Colon (tissue), 2 donors: Measurements from ENCODE around the gene P2RX7.
"Not testable (repeated sequence)": the region's sequence is repeated elsewhere in the genome, so short reads cannot be mapped to it uniquely, and the experiment has no call there.

Experiments
- FAIRE-seq: peaks from 2 replicates; lab custom pipeline; 2012; peaks lifted over from hg19 to GRCh38; lab: Jason Lieb, UNC
- donor health status: control.
- donor health status: control.

The P2RX7 gene

DNA sequence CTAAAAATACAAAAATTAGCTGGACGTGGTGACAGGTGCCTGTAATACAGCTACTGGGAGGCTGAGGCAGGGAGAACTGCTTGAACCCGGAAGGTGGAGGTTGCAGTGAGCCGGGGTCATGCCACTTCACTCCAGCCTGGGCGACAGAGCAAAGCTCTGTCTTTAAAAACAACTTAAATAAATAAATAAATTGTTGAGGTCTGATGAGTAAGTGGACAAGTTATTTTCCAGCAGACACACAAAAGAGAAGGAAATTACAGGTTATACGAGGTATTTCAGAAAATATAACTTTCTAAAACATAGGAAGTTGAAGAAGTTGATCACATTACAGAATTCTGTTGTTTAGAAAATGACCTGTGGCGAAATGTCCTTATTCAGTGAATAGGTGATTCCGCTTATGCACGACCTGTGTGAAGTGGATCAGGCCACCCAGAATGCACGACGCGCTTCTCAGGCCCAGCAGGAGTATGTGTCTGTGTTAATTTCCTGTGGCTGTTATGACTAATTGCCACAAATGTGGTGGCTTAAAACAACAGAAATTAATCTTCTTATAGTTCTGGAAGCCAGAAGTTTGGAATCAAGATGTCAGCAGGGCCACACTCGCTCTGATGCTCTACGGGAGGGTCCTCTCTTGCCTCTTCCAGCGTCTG is 38.1 kb downstream of the P2RX7 start:
- no peak for FAIRE-seq

DNA sequence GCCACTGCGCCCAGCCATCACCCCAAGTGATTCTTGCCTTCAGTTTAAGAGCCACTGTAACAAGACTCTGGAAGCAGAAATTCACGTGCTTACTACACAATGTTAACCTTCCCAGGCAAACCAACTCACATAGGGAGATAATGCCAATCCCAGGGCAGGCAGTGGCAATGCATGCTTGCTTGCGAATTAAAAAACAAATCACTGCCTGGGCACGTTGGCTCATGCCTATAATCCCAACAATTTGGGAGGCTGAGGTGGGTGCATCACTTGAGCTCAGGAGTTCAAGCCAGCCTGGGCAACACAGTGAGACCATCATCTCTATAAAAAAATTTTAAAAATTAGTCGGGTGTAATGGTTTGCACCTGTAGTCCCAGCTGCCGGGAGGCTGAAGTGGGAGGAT is 39.5 kb downstream of the P2RX7 start:
- no peak for FAIRE-seq

DNA sequence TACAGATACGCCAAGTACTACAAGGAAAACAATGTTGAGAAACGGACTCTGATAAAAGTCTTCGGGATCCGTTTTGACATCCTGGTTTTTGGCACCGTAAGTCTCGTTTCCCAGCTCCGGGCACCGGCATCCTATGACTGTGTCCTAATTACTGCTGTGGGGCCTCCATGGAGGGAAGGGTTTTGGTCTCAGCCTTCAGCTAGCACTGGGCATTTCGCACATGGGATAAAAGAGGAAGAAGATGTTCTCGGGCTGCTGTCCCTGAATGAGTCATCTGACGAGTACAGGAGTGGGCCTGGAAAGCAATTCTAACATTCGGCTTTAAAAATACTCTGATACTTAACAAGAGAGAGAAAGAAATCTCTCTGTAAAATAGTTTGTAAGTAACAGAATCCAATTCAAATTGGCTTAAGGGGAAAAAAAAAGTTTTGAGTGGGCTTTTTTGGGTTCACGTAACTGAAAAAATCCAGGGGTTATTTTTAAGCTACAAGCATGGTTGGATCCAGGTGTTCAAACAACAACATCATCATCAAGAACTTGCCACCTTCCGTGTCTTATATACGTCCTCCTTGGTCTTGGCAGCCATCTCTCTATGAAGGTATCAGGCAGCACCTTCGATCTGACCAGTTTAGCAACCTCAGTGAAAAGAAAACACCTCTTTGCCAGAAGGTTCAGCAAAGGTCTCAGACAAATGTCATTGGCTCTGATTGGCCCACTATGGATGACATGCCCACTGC is 42.9 kb downstream of the P2RX7 start:
- FAIRE-seq, result no peak

DNA sequence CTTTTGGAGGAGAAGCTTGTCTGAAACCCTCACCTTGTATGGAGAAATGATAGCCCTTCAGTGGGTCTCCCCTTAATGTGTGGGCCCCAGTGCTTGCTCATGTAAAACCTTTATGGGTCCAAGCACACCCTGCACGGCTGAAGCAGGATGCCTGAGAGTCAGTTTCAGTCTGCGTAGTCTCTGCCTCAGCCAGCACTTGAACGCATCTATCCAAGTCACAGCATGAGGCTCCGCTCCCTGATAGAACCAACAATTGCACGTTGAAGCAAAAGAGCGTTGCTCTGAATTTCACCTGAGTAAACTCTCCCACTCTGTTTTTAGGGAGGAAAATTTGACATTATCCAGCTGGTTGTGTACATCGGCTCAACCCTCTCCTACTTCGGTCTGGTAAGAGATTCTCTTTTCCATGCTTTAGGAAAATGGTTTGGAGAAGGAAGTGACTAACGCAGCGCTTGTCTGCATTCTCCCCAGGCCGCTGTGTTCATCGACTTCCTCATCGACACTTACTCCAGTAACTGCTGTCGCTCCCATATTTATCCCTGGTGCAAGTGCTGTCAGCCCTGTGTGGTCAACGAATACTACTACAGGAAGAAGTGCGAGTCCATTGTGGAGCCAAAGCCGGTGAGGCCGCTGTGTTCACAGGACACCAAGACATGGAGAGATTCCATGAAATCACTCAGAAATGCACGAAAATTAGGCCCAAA is 44.3 kb downstream of the P2RX7 start:
- no peak for FAIRE-seq

DNA sequence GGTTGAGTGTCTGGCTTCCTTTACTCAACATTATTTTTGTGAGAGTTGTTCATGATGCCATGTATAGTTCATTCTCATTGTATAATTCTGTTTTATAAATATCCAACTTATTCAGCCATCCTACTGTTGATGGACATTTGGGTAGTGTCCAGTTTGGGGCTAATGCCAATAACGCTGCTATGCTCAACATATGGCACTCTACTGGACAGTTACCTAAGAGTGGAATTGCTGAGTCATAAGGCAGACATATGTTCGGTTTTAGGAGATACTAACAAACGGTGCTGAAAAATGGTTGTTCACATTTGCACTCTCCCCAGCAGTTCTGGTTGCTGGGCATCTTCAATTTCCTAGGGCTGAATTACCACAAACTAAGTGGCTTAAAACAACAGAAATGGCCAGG is 48.5 kb downstream of the P2RX7 start:
- FAIRE-seq, result no peak

DNA sequence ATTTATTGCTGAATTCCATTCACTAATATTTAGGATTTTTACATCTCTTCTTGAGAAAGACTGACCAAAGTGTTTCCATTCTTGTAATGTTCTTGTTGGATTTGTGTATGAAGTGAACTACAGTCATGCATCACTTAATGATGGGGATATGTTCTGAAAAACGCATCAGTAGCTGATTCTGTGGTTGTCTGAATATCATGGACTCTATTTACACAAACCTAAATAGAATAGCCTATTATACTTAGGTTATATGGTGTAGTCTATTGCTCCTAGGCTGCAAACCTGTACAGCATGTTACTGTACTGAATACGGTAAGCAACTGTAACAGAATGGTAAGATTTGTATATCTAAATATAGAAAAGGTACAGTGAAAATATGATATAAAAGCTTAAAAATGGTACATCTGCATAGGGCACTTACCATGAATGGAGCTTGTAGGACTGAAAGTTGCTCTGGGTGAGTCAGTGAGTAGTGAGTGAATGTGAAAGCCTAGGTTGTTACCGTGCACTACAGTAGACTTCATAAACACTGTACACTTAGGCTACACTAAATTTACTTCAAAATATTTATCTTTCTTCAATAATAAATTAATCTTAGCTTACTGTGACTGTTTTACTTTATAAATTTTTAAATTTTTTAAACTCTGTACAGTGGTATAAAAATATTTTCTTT is 49.7 kb downstream of the P2RX7 start:
- no peak for FAIRE-seq

DNA sequence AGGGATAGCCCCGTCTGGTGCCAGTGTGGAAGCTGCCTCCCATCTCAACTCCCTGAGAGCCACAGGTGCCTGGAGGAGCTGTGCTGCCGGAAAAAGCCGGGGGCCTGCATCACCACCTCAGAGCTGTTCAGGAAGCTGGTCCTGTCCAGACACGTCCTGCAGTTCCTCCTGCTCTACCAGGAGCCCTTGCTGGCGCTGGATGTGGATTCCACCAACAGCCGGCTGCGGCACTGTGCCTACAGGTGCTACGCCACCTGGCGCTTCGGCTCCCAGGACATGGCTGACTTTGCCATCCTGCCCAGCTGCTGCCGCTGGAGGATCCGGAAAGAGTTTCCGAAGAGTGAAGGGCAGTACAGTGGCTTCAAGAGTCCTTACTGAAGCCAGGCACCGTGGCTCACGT is 51.7 kb downstream of the P2RX7 start:
- no peak for FAIRE-seq

DNA sequence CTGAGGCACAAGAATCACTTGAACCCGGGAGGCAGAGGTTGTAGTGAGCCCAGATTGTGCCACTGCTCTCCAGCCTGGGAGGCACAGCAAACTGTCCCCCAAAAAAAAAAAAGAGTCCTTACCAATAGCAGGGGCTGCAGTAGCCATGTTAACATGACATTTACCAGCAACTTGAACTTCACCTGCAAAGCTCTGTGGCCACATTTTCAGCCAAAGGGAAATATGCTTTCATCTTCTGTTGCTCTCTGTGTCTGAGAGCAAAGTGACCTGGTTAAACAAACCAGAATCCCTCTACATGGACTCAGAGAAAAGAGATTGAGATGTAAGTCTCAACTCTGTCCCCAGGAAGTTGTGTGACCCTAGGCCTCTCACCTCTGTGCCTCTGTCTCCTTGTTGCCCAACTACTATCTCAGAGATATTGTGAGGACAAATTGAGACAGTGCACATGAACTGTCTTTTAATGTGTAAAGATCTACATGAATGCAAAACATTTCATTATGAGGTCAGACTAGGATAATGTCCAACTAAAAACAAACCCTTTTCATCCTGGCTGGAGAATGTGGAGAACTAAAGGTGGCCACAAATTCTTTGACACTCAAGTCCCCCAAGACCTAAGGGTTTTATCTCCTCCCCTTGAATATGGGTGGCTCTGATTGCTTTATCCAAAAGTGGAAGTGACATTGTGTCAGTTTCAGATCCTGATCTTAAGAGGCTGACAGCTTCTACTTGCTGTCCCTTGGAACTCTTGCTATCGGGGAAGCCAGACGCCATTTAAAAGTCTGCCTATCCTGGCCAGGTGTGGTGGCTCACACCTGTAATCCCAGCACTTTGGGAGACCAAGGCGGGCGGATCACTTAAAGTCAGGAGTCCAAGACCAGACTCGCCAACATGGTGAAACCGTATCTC is 52.6 kb downstream of the P2RX7 start:
- FAIRE-seq, result no peak

DNA sequence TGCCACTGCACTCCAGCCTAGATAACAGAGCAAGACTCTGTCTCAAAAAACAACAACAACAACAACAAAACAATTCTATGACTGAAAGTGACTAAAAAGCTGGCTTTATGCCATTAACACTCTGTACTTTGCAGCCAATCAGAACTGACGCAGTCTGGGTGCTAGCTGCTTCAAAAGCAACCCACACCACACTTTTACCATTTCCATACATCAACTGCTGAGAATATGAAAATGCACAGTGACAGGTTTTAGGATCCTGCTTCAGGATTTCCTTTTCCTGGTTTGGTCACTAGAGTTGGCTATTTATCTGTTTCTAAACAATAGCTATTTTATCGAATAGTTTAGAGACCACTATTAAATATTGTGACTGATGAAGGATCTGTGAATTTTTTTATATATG is 54.1 kb downstream of the P2RX7 start:
- FAIRE-seq, result no peak

DNA sequence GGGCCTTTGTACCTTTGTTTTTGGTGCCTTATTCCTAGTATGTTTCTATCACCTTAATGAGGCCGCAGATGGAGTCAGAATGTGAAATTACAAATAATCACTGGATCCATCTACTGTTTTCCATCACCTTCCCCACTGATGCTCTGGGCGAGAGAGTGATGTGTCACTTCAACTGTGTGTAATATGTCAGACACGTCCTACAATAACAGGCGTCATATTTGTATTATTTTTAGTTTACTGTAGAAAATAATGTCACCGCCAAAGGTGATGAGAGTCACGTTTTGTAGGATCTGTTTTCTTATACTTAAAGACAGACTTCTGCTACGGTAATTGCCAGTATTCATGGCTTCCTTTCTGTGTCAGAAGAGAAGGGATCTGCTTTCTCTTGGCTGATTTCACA is 54.8 kb downstream of the P2RX7 start:
- no peak for FAIRE-seq

DNA sequence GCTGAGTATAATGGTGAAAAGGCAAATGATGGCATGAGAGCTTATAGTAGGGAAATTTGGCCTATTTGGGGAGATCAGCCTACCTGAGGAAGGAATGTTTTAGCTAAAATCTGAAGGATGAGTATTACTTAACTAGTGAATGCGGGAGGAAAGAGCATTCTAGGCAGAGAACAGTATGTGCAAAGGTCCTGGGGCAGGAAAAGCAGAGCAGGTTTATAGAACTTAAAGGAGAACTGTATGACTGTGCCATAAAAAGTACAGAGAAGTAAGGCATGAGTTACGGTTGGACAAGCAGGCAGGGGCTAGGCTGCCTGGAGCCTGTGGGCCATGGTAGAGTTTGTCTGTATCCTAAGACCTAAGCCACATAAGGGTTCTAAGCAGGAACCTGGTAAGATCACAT is 55.6 kb downstream of the P2RX7 start:
- no peak for FAIRE-seq

DNA sequence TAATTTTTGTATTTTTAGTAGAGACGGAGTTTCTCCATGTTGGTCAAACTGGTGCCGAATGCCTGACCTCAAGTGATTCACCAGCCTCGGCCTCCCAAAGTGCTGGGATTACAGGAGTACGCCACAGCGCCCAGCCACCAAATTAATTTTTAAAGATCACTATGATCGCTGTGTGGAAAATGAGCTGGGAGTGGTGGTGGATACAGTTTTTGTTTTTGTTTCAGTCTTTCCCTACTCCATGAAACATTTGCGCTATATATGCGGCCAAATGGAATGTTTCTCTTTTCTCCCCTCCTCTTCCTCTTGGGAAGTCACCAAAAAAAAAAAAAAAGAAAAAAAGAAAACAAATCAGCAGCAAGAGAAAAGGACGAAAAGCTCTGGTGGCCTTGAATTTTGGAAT is 56.5 kb downstream of the P2RX7 start:
- no peak for FAIRE-seq

DNA sequence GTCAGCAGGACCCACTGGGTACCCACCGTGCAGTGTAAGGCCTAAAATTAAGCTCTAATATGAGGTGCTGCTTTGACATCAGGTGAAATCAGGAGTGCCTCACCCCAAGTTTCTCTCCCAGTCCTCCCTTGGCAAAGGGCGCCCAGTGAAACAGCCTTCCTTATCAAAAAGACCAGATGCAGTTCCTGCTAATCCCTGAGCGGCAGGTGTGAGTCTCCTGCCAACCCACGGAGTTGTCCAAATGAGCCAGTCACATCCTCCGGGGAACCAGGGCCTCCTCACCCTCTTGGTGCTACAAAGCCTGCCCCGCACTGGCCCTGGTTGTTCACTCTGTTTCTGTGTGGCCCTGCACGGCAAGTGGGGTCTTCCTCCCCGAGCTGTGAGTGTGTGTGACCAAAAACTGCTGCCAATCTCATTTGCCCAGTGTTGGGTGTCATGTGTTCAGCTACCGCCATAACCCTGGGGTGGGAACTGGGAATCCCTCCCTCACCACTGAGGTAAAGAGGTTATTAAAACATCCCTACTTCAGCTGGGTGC is 57.0 kb downstream of the P2RX7 start:
- FAIRE-seq, result no peak

DNA sequence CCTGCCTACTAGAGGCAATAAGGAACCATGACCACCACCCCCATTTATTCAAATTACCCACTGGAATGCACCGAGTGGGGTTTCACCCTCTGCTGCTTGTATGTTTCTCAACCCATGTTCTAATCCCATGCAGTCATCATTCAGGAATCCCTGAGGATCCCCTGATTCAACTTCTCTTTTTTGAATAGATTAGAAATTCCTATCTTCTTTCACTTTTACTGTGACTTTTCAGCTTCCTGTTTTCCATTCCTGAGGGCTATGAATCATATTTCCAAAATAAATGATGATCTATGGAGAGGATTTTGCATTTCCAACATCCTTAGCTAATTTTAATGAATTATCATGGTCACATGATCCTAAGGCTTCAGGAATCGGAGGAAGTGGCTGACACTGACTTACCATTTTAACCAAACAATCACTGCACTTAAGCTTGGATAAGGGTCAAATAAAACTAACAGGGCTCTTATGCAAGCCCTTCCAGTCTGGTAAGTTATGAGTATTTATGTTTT is 57.9 kb downstream of the P2RX7 start:
- FAIRE-seq, result no peak

DNA sequence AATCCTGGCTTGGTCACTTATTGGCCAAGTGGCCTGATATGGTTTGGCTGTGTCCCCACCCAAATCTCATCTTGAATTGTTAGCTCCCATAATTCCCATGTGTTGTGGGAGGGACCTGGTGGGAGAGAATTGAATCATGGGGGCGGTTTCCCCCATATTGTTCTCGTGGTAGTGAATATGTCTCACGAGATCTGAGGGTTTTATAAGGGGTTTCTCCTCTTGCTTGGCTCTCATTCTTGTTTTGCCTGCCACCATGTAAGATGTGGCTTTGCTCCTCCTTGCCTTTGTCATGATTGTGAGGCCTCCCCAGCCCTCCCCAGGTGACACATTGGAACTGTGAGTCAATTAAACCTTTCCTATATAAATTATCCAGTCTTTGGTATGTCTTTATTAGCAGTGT is 58.5 kb downstream of the P2RX7 start:
- FAIRE-seq, result no peak

DNA sequence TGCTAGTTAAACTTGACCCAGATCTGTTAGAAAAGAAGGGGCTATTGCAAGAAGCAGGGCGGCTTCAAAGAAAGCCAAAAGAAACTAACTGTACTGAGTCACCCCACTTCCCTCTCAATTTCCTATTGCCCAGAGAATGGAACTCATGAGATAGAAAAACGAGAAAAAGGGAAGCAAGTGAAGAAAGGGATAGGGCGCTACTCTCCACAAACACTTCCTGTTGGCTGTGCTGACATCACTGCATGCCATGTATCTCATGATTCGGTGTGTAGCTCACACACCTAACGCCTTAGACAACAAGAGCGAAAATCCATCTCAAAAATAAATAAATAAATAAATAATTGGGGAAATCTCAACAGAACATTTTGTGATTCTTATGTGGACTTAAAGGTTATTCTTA is 64.2 kb downstream of the P2RX7 start:
- no peak for FAIRE-seq

DNA sequence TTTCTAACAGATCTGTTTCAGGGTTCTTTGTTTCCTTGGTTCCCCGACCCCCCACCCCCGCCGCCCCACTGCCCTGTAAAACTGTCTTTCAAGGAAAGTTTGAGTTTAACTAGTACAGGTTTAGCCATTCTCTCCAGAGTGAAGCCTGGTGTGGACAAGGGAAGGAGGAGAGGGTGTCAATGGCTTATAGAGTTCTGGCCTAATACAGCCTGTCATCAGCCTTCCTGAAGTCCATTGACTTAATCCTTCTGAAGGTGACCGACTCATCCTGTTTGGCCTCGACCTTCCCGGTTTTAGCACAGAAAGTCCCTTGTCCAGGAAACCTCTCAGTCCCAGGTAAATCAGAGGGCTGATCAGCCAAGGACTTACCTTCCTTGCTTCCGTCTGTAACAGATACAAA is 66.3 kb downstream of the P2RX7 start:
- no peak for FAIRE-seq

DNA sequence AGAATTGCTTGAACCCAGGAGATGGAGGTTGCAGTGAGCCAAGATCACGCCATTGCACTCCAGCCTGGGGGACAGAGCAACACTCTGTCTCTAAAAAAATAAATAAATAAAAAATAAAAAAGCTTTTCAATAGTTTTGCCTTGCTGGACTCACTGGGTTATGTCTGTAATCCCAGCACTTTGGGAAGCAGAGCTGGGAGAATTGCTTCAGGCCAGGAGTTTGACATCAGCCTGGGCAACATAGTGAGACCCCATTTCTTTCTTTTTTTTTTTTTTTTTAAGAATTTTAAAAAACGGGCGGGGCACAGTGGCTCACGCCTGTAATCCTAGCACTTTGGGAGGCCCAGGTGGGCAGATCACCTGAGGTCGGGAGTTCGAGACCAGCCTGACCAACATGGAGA is 68.5 kb downstream of the P2RX7 start:
- FAIRE-seq, result not testable (repeated sequence)

DNA sequence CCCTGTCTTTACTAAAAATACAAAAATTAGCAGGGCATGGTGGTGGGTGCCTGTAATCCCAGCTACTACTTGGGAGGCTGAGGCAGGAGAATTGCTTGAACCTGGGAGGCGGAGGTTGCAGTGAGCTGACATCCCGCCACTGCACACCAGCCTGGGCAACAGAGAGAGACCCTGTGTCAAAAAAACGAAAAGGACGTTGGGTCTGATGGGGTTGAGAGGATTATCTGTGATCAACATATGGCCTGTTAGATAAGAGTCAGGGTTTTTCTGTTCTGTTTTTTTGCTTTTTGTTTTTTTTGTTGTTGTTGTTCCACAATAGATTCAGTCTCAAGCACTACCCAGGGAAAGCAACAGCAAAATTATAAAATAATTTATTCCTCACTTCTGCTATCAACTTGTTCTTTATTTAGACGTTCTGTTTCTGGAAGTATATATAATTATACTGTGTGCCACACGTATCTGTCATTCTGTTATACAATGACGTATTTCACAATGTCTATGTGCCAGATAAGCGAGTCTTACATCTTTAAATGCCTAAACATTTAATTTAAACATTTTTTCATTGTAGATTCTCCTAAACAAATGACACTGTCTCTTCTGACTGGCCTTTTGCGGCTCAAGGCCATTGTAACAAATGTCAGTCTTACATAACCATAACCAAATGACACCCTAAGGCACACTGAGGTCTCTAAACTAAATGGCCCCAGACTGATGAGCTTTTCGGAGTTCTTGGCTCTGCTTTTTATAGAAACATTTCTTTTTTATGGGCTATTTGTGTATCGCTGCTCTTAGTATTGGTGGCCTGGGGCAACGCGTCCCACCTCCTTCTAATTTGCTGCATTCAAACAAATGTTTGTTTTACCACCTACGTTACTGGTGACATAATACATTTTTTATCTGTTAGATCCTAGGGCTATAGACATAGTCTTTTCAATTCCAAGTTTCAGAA is 70.0 kb downstream of the P2RX7 start:
- FAIRE-seq, result no peak

DNA sequence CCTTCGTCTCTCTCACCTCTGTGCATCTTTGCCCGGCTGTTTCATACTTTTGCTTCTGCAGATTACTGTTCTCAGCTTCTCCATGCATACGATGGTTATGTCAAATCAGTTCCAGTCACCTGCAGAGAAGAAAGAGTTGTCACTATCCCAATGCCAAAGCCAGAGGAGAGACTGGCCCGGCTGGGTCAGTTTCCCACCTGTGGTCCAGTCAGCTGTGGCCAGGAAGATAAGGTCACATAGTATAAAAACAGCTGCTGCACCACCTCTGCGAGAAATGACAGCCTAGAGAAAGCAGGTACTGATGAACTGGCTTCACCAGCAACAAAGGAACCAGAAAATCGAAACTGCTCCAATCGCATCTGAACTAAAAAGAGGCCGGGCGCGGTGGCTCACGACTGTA is 70.8 kb downstream of the P2RX7 start:
- FAIRE-seq, result no peak
